Hematopoietic multipotent progenitor cell treated with erythropoietin and hydrocortisone succinate and interleukin-3 and kit ligand, for 15 days (in vitro differentiated cells): ENCODE measurements around the gene TRAM2.
A peak's percentile ranks its signal among the peaks of the same experiment; 100 is the strongest.

Experiments
- DNase-seq: peaks from one replicate; pipeline ENCODE4 v3.0.0-alpha.2; 2015; ENCODE audit warnings: low spot score

The TRAM2 gene

DNA sequence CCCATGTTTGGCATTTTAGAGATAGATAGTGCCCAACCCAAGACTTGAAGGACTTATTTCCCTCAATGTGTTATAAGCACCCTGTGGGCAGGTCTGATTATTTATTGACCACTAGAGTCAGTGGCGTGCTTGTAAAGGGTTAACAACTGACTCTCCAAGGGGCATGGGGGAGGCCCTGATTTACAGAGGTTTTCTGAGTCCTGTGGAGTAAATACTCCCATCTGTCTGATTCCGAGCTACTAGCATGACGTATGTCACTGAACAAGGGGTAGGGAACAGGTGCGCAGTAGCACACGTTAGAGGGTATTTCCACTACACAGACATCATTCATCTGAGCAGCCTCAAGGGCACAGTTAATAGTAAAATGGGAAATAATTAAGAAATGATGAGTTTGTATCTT lies 17.4 kb upstream of the TRAM2 start:
- no peak for DNase-seq

DNA sequence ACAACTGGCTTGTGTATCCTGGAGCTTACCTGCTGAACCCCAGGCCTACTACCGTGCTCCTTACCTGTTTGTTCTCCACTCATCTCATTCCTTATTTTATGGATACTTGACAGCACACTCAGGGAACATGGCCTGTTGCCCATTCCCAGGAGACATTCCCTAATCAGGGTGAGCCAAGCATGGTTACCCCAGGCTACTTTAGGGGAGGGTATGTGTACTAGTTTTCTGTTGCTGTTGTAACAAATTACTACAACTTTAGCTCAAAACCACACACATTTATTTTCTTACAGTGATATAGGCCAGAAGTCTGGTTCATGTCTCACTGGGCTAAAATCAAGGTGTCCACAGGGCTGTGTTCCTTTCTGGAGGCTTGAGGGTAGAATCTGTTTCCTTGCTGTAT lies 15.0 kb upstream of the TRAM2 start:
- no peak for DNase-seq

DNA sequence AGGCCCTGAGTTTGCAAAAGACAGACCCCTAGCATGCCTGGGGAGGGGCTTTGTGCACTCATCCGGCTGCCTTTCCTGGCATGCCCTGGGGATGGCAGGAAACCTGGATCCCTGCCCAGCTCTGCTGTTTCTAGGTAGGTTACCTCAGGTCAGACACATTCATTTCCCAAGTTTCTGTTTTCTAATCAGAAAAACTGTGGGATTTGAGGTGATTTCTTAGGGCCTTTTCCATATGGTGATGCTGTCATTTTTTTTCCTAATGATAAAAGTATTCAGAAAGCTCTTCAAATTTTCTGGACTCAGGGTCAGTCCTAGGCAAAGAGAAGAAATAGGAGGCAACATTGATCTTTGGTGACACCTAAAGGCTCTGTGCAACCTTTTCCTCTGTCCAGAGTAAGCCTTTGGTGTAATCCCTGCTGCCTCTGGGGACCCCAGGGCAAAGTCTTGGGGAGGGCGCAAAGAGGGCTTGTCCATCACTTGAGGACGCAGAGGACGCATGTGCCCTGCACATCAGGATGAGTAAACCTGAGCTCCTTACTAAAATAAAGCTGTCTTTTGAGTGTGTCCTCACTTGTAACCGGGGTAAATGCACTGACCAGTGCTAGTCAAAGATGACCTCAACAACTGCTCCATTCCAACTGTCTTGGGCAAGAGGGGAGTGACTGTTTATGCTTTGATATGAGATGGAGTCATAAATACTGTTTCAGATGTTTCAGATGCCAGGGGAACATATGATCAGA lies 13.5 kb upstream of the TRAM2 start:
- no peak for DNase-seq

DNA sequence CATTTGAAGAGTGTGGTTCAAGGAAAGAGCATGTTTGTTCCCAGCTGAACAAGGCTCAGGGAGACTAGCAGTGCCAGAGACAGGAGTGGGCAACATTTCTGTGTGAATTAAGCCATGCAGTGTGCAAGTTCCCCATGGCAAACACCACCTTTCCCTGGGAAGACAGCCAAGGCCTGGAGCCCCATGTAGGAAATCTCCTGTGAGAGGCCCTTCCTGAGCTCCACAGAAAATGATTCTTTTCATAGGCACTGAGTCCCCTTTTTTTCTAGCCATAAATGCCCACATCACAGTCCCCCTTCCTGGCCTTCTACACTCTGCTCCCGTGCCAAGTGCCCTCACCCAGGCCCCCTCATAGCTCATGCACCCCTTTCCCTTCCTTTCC lies 11.8 kb upstream of the TRAM2 start:
- no peak for DNase-seq

DNA sequence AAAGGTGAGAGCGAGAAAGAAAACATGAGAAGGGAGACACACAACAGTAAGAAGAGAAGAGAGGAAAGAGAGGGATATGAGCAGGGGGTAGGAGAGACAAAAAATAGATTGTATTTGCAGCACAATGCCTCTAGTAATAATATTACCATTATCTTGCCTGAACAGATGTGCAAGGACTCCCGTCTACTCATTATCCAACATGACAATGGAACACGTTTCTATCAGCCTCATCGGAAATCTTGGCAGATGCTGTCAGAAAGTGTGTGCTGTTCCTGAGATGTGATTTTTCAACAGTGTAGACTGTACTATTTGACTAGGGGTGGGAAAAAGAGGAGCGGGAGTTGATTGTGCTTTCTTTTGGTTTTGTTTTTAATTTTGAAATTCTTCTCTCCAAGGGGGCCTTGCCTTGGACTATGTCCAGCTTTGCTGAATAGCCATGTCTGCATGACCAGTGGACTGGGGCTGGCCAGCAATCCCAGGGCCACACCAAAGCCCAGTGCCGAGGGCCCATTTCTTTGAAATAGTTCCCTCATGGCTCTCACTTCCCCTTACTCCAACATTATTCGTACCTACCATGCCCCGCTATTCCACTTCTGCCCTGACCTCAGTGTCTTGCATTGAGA lies 11.3 kb upstream of the TRAM2 start:
- DNase-seq = no peak

DNA sequence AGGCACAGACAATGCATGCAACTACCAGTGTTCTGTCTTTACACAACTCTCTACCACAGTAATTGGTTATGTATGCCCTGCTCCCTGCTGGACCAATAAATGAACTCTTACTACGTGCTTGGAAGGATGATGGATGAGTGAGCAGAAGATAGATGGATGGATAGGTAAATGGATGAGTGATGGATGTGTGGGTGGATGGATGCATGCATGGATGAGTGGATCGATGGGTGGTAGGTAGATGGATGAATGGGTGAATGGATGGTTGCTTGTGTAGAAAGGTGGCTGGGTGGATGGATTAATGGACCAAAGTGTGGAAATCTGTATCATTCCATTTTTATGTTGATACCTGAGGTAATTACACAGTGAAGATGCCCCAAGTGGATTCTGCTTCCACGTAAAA lies 10.1 kb upstream of the TRAM2 start:
- no peak for DNase-seq

DNA sequence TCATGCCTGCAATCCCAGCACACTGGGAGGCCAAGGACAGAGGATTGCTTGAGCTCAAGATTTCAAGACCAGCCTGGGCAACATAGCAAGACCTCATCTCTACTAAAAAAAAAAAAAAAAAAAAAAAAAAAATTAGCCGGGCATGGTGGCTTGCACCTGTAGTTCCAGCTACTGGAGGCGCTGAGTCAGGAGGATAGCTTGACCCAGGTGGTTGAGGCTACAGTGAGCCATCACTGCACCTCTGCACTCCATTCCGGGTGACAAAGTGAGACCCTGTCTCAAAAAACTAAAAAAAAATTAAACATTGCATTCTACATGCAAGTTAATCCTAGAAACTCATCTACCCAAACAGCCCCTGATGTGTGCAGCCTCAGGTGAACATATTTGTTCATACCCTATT lies 7.3 kb upstream of the TRAM2 start:
- DNase-seq = no peak

DNA sequence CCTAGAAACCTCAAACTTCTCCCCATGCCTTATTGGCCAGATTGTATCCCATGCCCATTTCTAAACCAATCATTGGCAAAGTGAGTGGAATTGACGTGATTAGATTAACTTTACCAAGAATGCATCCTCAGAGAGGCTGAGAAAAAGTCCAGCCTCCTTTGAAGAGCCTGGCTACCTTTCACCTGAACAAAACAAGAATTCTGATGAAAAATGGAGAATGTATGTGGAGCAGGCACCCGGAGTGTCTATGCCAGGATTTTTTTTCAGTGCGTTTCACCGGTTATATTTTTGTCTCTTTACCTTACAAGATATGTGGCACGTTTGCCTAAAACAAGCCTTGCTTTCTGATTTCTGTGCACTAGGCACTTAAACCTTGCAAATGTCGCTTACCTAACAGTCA lies 6.1 kb upstream of the TRAM2 start:
- no peak for DNase-seq

DNA sequence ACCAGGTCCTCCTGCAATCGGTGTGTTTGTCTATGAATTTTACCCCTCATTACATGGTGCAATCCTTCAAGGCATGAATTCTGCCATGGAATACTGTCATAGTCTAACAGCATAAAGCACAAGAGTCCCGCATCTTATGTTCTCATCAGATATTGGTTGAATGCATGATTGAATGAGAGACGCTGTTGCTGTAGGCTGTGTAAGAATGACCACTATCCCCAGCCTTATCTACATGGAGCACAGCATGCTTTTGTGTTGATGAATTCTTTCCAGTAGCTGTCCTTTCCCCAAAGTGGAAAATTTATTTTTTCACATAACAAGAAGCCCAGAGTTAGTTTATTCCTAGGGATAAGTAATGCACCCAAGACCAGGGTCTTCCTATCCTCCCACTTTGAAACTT lies 5.6 kb upstream of the TRAM2 start:
- DNase-seq = no peak

DNA sequence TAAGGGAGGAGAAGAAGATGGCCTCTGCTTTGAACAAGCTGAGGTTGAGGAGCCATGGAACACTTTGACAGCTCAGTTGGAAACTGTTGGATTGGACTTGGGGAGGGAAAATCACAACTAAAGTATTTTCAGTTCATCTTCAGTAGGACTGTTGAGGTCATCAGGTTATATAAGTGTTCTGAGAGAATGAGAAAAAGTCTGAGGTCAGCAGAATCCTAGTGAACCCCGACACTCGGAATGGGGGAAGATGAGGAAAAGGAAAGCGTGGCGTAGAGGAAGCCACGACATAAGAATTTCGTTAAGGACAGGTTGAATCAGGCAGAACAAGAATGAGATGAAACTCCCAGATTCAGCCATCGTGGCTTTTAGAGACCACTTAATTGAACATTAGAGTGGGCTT lies 4.0 kb upstream of the TRAM2 start:
- DNase-seq = no peak

DNA sequence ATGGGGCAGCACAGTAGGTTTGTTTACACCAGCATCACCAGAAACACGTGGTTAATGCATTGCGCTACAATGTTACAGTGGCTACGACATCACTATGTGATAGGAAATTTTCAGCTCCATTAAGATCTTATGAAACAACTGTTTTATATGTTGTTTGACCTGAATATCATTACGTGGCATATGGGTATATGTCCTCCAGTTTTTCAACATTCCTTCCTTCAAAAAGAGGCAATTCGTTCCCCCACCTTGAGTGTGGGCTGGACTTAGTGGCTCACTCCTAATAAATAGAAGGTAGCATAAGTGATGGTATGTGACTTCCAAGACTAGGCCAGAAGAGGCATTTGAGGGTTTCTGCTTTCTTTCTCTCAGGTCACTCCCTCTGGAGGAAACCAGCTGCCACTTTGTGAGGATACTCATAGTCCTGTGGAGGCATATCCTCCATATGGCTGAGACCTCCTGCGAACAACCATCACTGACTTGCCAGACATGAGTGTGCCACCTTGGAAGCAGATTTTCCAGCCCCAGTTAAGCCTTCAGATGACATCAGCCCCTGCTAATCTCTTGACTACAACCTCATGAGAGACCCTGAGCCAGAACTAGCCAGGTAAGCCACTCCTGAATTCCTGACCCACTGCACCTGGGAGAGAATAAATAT lies 2.3 kb upstream of the TRAM2 start:
- DNase-seq = no peak

DNA sequence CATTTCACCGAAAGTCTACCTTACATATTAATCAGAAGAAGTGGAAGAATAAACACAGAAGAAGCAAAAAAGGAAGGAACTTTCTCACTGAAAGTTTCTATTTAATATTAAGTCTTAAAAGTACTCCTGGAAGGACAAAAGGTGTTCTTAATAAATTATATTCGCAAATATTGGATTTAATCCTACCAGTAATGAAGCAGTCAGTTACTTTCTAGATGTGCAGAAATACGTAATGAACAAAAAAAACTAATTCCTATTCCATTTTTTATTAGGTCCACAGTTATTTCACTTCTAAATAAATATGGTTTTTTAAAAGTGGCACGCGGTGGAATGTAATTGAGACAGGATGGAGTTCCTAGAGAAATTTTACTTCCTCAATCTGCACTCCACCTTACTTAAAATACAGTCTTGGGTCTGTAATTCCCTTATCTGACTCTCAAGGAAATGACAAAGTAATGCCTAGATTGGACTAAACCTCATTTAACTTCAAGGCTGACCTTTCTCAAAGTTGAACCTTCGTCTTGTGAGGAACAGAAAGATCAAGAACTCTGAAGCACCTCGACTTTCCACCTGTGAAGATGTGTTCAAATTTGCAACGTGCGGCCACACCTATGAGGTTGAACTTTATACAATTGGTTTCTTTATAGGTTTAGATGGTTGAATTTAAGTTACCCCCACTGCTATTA lies 1.1 kb upstream of the TRAM2 start:
- no peak for DNase-seq

DNA sequence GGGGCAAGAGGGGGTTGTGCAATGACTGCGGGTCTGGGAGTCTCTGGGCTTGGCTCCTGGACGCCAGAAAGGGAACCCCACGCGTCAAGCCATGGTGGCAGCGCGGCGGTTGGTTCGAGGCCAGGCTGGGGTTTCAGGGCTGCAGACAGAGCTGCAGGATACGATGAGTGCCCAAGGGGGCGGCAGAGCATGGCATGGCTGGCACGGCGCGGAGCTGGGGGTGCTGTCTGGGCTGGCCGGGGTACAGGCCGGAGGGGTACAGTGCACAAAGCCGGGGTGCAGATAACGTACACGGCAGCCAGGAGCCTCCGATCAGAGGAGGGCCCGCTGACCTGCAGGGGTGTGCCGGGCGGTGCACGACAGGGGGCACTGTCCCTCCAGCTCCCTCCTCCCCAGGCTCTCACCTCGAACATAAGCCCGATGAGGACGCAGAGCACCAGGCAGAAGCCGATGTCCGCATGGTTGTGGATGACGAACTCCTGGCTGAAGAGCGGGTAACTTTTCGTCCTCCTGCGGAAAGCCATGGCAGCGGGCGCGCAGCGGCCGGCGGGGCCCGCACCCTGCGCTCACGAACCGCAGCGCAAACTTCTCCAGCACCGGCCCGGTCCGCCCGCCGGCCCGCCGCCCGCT lies 353 bp downstream of the TRAM2 start:
- DNase-seq = peak; percentile 74

DNA sequence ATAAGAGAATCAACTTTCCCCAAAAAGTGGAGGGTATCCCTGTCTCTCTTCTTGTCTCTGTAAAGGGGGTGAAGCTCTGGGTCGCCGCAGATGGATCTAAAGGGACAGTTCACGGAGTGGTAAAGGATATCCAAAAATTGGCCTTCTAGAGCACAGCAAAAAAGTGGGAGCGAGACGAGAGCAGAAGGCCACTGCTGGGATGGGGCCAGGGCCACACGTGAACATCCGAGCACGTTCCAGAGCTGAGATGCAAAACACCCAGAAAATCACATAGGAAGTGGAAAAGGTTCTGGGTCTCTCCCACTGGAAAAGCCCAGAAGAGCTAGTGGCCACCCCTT lies 837 bp downstream of the TRAM2 start:
- no peak for DNase-seq

DNA sequence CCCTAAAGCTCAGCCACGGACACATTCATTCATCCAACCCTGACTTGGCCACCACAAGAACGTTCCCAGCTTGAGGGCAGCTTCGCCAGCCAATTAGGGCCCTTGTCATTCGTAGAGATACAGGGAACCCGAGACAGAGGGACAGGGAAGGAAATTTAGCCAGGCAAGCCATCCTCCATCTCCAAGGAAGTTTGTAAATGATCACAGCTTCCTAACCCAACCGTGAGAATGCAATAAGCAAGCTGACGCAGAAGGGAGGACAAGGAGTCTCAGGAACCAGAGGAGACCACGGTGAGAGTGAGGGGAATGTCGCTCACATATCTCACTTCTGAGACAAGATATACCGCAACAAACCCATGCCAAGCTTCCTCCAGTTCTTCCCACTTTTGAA lies 1.4 kb downstream of the TRAM2 start:
- no peak for DNase-seq

DNA sequence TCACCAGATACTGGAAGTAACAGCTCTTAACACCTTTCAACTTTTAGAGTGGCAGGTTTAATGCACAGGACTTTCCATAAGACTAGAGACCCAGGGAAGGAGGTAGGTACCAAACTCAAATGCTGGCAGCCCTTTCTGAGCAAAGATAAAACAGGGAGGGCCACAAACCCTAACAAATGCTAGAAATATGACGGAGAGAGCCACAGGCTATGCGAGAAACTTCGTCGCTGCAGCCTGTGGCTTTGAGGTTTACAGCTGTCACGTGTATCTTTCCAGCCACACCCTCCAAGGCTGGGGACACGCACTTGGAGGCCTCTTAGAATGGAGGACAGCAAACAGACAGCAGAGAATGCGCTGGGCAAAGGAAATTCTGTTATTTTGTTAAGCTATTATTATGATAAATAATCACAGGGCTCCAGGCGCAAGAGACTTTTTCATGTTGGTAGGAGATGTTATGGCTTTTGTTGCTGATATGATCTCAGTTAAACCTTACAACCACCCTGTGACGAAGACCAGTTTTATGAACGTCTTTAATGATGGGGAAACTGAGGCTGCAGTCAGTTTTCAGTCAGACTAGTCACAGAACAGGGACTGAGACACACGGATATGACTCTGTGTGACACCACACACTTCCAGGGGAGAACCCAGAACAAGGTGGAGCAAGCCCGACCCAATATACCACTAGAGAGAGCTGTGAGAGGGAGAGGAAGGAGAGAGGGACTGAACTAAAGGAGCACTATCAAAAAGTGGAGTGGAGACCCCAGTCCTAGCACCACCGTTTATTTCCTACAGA lies 2.0 kb downstream of the TRAM2 start:
- peak; percentile 54 for DNase-seq

DNA sequence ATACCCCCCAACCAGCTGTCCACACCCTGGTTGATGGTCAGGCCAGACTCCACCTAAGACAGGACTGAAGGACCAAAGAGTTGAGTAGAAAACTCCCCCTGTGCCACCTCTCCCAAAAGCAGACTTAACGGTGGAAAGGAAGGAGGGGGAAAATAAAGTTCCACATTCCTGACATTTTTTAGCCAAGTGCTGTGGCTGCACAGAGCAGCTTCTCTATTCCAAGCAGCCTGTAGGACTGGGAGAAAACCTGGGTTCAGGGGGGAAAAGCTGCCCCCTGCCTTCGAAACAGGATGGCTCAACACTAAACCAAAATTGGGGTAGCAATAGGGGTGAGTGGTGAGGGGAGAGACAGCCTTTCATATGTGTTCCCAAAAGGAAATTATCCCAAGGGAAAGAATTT lies 3.6 kb downstream of the TRAM2 start:
- DNase-seq = no peak

DNA sequence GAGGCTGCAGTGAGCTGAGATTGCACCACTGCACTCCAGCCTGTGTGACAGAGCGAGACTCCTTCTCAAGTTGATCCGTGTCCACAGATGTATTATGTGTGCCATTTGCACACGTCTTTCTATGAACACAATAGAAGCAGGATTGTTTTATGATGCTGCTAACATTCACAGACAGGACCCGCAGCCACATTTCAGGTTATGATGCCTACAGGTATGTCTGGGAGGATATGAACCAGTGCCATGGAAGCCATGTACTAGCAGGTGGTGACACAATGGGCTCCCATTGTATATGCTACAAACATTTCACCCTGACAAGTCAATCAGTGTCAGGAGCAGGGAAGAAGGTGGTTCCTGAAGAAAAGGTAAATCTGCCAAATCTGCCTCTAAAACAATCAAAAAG lies 4.3 kb downstream of the TRAM2 start:
- DNase-seq = no peak

DNA sequence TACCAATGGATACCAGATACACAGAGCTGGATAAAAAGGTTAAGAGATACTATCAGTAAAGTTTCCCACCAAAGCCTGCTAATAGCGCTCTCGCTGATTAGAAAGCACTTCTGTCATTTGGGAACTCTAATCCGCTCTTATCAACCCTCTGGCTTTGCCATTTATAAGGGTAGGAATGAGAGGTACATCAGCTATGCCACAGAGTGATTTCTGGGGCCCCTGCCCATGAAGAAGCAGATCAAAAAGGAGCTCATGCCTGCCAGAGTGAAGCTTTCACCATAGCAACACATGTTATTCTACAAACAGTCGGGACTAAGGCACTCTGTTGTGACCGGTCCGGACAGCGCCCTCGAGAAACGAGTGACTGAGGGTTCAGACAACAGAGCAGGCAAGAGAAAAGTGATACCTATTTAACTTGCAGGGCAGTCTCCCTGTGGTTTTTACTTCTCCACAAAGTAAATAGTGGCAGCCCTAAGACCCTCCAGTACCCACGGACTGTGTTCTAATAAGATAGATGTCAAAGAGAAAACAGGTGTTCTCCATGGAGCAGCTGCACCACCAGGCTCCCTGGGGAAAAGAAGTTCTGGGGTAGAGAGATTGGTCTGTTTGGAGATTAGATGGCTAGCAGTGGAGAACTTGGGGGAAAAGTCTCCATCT lies 5.6 kb downstream of the TRAM2 start:
- DNase-seq = no peak

DNA sequence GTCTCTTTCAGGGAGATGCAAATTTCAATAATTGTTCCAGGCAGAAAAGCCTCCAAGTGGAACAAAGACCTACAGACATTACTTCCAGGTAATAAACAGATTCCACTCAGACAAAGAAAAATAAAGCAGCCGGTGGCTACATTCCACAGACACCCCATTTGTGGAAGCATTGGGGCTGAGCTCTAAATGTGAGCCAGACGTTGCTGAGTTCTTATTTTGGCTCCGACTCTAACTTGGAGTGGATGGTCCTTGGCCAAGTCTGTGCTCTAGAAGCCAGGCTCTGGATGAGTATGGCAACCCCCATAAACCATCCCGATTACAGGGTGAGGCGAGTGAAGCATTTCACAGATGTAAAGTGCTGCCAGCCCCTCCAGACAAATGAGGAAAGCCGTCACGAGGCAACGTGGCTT lies 6.6 kb downstream of the TRAM2 start:
- no peak for DNase-seq

DNA sequence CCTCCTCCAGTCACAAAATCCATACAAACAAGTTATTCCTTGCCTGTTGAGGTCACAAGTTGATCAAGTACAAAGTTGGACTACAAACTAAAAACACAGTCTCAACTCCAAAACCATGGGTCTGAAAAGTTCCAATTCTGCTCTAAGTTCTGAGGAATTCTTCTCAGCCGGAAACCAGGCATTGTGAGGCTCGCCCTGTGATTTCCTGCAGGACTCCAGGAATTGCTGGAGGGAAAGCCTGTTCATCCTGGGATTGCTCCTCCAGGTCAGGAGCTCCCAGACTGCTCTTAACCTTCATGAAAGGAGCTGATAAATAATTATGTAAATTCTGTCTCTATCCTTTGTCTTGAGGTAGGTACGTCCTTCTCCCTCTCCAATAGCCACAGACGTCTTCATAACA lies 8.5 kb downstream of the TRAM2 start:
- no peak for DNase-seq
